Measurements from ENCODE around the gene TMEM144.

TMEM144 gene

DNA sequence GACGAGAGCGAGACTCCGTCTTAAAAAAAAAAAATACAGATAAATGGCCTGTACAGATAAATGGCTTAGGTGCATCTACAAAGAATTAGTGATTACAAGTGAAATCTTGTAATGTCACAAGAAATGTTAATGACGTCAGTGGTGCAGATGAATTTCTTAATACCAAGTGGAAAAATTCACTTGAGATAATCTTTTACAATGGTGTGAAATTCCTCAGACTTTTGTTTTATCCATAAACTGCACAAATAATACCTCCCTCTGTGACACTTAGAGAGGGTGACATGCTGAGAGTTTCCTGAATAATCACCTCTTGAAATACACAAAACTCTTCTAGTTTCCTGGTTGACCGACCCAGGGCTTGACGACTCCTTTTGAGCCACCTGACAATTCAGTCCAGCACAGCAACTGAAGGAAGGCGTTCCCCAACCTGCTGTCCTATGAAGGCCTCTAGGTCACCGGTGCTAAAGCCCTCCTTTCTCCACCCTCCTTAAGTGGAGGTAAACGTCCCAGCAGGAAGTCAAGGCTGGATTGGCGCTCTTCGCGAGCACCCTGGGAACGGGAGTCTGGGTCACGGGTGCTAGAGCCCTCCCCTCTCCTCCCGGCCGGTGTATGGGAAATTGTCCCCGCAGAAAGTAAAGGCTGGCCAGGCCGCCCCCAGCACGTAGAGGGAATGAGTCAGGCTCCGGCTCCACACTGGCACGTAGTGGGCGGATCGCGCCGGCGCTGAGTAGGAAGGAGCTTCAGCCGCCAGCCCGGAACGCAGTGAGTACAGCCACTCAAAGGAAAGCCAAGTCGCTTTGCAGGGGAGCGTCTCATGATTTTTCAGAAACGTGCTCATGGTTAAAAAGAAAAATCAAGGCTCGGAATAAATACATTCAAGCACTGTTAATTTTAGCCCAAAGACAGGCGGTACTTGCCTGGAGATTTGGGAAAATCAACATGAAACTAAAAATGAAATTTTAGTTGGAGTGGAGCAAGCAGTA lies at the start of gene TMEM144:
Gene TMEM144 (plus strand): TSS at position 662 of the 983 bp plus-strand sequence. CDS start 2,182 bp downstream, outside the sequence.
- no peak within 1 kb of the TSS for H3K4me2 ChIP-seq (ENCODE audit: low read depth, low read length, poor library complexity, severe bottlenecking)
- no peaks in the 10 kb centered on the region for H3K79me2 ChIP-seq (ENCODE audit: insufficient read depth, low read length)
- H3K27me3 ChIP-seq (ENCODE audit: insufficient read depth, low read length, poor library complexity, severe bottlenecking) = no peaks in the 10 kb centered on the region
- no peak within 1 kb of the TSS for H3K9ac ChIP-seq (ENCODE audit: low read depth, low read length, poor library complexity, severe bottlenecking)
- no peaks in the 10 kb centered on the region for H3K4me1 ChIP-seq (ENCODE audit: insufficient read depth, low read length, poor library complexity, severe bottlenecking)
- no peaks in the 10 kb centered on the region for H4K20me1 ChIP-seq (ENCODE audit: insufficient read depth, low read length, poor library complexity, severe bottlenecking)
- H2AFZ ChIP-seq (ENCODE audit: low read length) = no peak within 1 kb of the TSS; the same call in 1 of the 2 replicates
- no peaks in the 10 kb centered on the region for H3F3A ChIP-seq (ENCODE audit: low read depth)
- H3K9me3 ChIP-seq (ENCODE audit: insufficient read depth, low read depth, low read length) = no peaks in the 10 kb centered on the region
- H3K4me3 ChIP-seq (ENCODE audit: low read length, poor library complexity, severe bottlenecking) = no peak within 1 kb of the TSS
- no peaks in the 10 kb centered on the region for H3K9me2 ChIP-seq (replicated peaks; ENCODE audit: low read depth, low read length)
- H3K36me3 ChIP-seq (ENCODE audit: insufficient read depth, low read length) = no peaks in the 10 kb centered on the region
- no peak for TF ChIP-seq EZH2phosphoT487 (IDR thresholded peaks at IDR 0.05; ENCODE audit: borderline replicate concordance)
- TF ChIP-seq, protein P1, sequence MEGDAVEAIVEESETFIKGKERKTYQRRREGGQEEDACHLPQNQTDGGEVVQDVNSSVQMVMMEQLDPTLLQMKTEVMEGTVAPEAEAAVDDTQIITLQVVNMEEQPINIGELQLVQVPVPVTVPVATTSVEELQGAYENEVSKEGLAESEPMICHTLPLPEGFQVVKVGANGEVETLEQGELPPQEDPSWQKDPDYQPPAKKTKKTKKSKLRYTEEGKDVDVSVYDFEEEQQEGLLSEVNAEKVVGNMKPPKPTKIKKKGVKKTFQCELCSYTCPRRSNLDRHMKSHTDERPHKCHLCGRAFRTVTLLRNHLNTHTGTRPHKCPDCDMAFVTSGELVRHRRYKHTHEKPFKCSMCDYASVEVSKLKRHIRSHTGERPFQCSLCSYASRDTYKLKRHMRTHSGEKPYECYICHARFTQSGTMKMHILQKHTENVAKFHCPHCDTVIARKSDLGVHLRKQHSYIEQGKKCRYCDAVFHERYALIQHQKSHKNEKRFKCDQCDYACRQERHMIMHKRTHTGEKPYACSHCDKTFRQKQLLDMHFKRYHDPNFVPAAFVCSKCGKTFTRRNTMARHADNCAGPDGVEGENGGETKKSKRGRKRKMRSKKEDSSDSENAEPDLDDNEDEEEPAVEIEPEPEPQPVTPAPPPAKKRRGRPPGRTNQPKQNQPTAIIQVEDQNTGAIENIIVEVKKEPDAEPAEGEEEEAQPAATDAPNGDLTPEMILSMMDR (conservative IDR thresholded peaks at IDR 0.05; ENCODE audit: low read length) = no peak

DNA sequence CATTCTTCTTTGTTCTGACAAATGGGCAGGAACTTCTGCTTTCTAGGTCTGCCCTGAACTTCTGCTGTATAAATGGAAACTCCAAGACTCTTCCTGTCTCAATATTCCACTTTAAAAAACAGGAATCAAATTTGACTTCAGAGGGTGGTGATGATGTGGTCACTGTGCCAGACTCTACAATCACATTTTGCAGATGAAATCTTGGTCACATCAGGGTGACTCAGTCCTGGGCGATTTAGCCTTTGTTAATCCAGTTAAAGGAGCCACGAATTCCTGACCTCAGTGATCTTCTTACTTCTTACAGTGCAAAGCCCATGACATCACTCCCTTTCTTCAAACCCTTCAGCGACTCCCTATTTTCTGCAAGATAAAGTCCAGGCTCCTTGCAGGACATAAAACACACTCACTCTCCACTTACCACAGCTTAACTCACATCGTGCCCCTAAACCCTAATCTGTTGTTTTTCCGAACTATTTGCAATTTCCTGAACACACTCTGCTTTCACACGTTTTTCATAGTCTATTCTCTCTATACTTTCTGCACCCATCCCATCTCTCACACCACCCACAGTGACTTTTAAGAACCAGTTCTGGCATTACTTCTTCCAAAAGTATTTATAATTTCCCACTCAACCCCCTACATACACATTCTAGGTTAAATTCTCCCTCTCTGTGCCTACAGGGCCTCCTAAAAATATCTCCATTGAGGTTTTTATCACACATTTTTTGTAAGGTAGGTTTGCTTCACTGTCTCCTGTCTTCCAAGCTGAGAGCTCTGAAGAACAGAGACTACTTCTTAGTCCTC lies 48.5 kb upstream of the TMEM144 start:
- TF ChIP-seq, protein P1 (conservative IDR thresholded peaks at IDR 0.05; ENCODE audit: low read length) = no peak
- TF ChIP-seq EZH2phosphoT487 (IDR thresholded peaks at IDR 0.05; ENCODE audit: borderline replicate concordance) = no peak
- H3K9me3 ChIP-seq (ENCODE audit: insufficient read depth, low read depth, low read length) = no peaks in the 10 kb centered on the region
- no peaks in the 10 kb centered on the region for H3K9me2 ChIP-seq (replicated peaks; ENCODE audit: low read depth, low read length)
- H3K4me3 ChIP-seq (ENCODE audit: low read length, poor library complexity, severe bottlenecking) = no peak overlapping the region
- H3K79me2 ChIP-seq (ENCODE audit: insufficient read depth, low read length) = no peaks in the 10 kb centered on the region
- no peak overlapping the region for H3K9ac ChIP-seq (ENCODE audit: low read depth, low read length, poor library complexity, severe bottlenecking)
- H3K27me3 ChIP-seq (ENCODE audit: insufficient read depth, low read length, poor library complexity, severe bottlenecking) = peaks cover 73% of the 10 kb centered on the region
- H3F3A ChIP-seq (ENCODE audit: low read depth) = no peaks in the 10 kb centered on the region
- H2AFZ ChIP-seq (ENCODE audit: low read length) = no peak overlapping the region
- no peaks in the 10 kb centered on the region for H3K4me1 ChIP-seq (ENCODE audit: insufficient read depth, low read length, poor library complexity, severe bottlenecking)
- H4K20me1 ChIP-seq (ENCODE audit: insufficient read depth, low read length, poor library complexity, severe bottlenecking) = no peaks in the 10 kb centered on the region
- no peaks in the 10 kb centered on the region for H3K36me3 ChIP-seq (ENCODE audit: insufficient read depth, low read length)
- H3K4me2 ChIP-seq (ENCODE audit: low read depth, low read length, poor library complexity, severe bottlenecking) = no peak overlapping the region

DNA sequence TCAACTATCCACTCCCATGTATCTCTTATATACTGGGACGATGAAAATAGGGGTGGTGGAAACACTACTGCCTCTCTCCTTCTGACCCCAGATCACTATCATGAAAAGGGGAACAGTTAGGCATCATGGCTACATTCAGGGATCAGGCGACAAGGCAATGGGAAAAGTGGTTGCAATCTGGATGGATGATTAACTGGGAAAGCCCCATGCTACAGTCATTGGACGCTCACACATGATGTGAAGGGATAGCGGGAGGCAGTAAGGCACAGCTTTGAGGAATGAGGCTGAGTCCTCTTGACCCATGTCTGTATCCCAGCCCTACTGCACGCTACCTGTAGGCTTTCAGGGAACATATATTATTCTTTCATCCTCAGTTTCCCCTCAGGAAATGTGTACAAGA lies 47.7 kb upstream of the TMEM144 start:
- no peaks in the 10 kb centered on the region for H3F3A ChIP-seq (ENCODE audit: low read depth)
- H3K4me3 ChIP-seq (ENCODE audit: low read length, poor library complexity, severe bottlenecking) = no peak overlapping the region
- no peak overlapping the region for H2AFZ ChIP-seq (ENCODE audit: low read length)
- H3K9ac ChIP-seq (ENCODE audit: low read depth, low read length, poor library complexity, severe bottlenecking) = no peak overlapping the region
- H3K9me3 ChIP-seq (ENCODE audit: insufficient read depth, low read depth, low read length) = no peaks in the 10 kb centered on the region
- H3K36me3 ChIP-seq (ENCODE audit: insufficient read depth, low read length) = no peaks in the 10 kb centered on the region
- H3K4me2 ChIP-seq (ENCODE audit: low read depth, low read length, poor library complexity, severe bottlenecking) = no peak overlapping the region
- H3K9me2 ChIP-seq (replicated peaks; ENCODE audit: low read depth, low read length) = no peaks in the 10 kb centered on the region
- TF ChIP-seq, protein P1 (conservative IDR thresholded peaks at IDR 0.05; ENCODE audit: low read length) = no peak
- no peak for TF ChIP-seq EZH2phosphoT487 (IDR thresholded peaks at IDR 0.05; ENCODE audit: borderline replicate concordance)
- no peaks in the 10 kb centered on the region for H4K20me1 ChIP-seq (ENCODE audit: insufficient read depth, low read length, poor library complexity, severe bottlenecking)
- H3K4me1 ChIP-seq (ENCODE audit: insufficient read depth, low read length, poor library complexity, severe bottlenecking) = no peaks in the 10 kb centered on the region
- no peaks in the 10 kb centered on the region for H3K79me2 ChIP-seq (ENCODE audit: insufficient read depth, low read length)
- peaks cover 64% of the 10 kb centered on the region for H3K27me3 ChIP-seq (ENCODE audit: insufficient read depth, low read length, poor library complexity, severe bottlenecking)

All from Loucy (cell line).